ENCODE measurements around the gene PNPLA5.
A peak's percentile ranks its signal among the peaks of the same experiment; 100 is the strongest.
"Not testable (repeated sequence)": the region's sequence is repeated elsewhere in the genome, so short reads cannot be mapped to it uniquely, and the experiment has no call there.

The PNPLA5 gene

GRCh38 chr22:43891360-43892182 lies at the start of gene PNPLA5:
Gene PNPLA5, minus strand, starts transcription at chr22:43892013. Its CDS starts 133 bp downstream, at chr22:43891880.
- no peak for DNase-seq (ENCODE audit: low read depth in 2 of 3, low spot score in 2 of 3)

- no peak for DNase-seq (ENCODE audit: low read depth in 2 of 3, low spot score in 2 of 3)
Observed at GRCh38 chr22:43941449-43941848, 49.6 kb upstream of the PNPLA5 start.

- DNase-seq (ENCODE audit: low read depth in 2 of 3, low spot score in 2 of 3): no peak
Observed at GRCh38 chr22:43931771-43932170, 40.0 kb upstream of the PNPLA5 start.

- no peak for DNase-seq (ENCODE audit: low read depth in 2 of 3, low spot score in 2 of 3)
Observed at GRCh38 chr22:43928908-43929307, 37.1 kb upstream of the PNPLA5 start.

- no peak for DNase-seq (ENCODE audit: low read depth in 2 of 3, low spot score in 2 of 3)
Observed at GRCh38 chr22:43928468-43928867, 36.7 kb upstream of the PNPLA5 start.

GRCh38 chr22:43926349-43926710 lies 34.5 kb upstream of the PNPLA5 start:
- no peak for DNase-seq (ENCODE audit: low read depth in 2 of 3, low spot score in 2 of 3)

- no peak for DNase-seq (ENCODE audit: low read depth in 2 of 3, low spot score in 2 of 3)
Observed at GRCh38 chr22:43925433-43926348, 33.9 kb upstream of the PNPLA5 start.

GRCh38 chr22:43924877-43925276 lies 33.1 kb upstream of the PNPLA5 start:
- no peak for DNase-seq (ENCODE audit: low read depth in 2 of 3, low spot score in 2 of 3)

GRCh38 chr22:43923631-43924464 lies 32.0 kb upstream of the PNPLA5 start, which contains the start of gene PNPLA3:
Gene PNPLA3, plus strand, starts transcription at chr22:43923805. Its CDS starts 107 bp downstream, at chr22:43923912.
- peak; percentile 36 to 43 (median 41) for DNase-seq (ENCODE audit: low read depth in 2 of 3, low spot score in 2 of 3)

- DNase-seq (ENCODE audit: low read depth in 2 of 3, low spot score in 2 of 3): no peak
Observed at GRCh38 chr22:43923191-43923590, 31.4 kb upstream of the PNPLA5 start.

GRCh38 chr22:43922123-43922522 lies 30.3 kb upstream of the PNPLA5 start:
- DNase-seq (ENCODE audit: low read depth in 2 of 3, low spot score in 2 of 3): no peak

- no peak for DNase-seq (ENCODE audit: low read depth in 2 of 3, low spot score in 2 of 3)
Observed at GRCh38 chr22:43921370-43921769, 29.6 kb upstream of the PNPLA5 start.

GRCh38 chr22:43919106-43919973 lies 27.5 kb upstream of the PNPLA5 start:
- DNase-seq (ENCODE audit: low read depth in 2 of 3, low spot score in 2 of 3): no peak

GRCh38 chr22:43917521-43917920 lies 25.7 kb upstream of the PNPLA5 start:
- DNase-seq (ENCODE audit: low read depth in 2 of 3, low spot score in 2 of 3): no peak

GRCh38 chr22:43911351-43911750 lies 19.5 kb upstream of the PNPLA5 start:
- DNase-seq (ENCODE audit: low read depth in 2 of 3, low spot score in 2 of 3): no peak

- DNase-seq (ENCODE audit: low read depth in 2 of 3, low spot score in 2 of 3): no peak
Observed at GRCh38 chr22:43910178-43910695, 18.4 kb upstream of the PNPLA5 start.

GRCh38 chr22:43909708-43910107 lies 17.9 kb upstream of the PNPLA5 start:
- no peak for DNase-seq (ENCODE audit: low read depth in 2 of 3, low spot score in 2 of 3)

- DNase-seq (ENCODE audit: low read depth in 2 of 3, low spot score in 2 of 3): no peak
Observed at GRCh38 chr22:43905681-43906080, 13.9 kb upstream of the PNPLA5 start.

- DNase-seq (ENCODE audit: low read depth in 2 of 3, low spot score in 2 of 3): not testable (repeated sequence)
Observed at GRCh38 chr22:43904412-43904811, 12.6 kb upstream of the PNPLA5 start.

GRCh38 chr22:43903033-43903432 lies 11.2 kb upstream of the PNPLA5 start:
- DNase-seq (ENCODE audit: low read depth in 2 of 3, low spot score in 2 of 3): not testable (repeated sequence)

All from activated CD8-positive, alpha-beta memory T cell treated with anti-CD3 and anti-CD28 coated beads for 48 hours (primary cell).